ENCODE data around the gene ZNF648.
A peak's percentile ranks its signal among the peaks of the same experiment; 100 is the strongest.

The ZNF648 gene

GRCh38 chr1:182087719-182088350 is 26.3 kb upstream of the ZNF648 start:
- no peak overlapping the region for H3K4me3 ChIP-seq (ENCODE audit: low read depth, low read length)
- DNase-seq (ENCODE audit: low read depth, low spot score) = no peak
- ChIA-PET CTCF (interaction anchor here (1.7 to 12.3 kb wide), 2 partner anchors 55 to 310 kb away, joined by 8 to 205 read pairs; partner anchors contain the start of gene TEDDM1), POLR2A (no interaction called here)
- TF ChIP-seq CTCF (IDR thresholded peaks at IDR 0.05; ENCODE audit: insufficient read depth, low read length, missing control alignments) = no peak

- ChIA-PET POLR2A (no interaction called here), CTCF (interaction anchor here (1.7 to 12.3 kb wide), 2 partner anchors 56 to 311 kb away, joined by 8 to 205 read pairs; partner anchors contain the start of gene TEDDM1)
- TF ChIP-seq CTCF (IDR thresholded peaks at IDR 0.05; ENCODE audit: insufficient read depth, low read length, missing control alignments) = no peak
- H3K4me3 ChIP-seq (ENCODE audit: low read depth, low read length) = no peak overlapping the region
- no peak for DNase-seq (ENCODE audit: low read depth, low spot score)
Measured at GRCh38 chr1:182087304-182087703, 25.8 kb upstream of the ZNF648 start.

DNA sequence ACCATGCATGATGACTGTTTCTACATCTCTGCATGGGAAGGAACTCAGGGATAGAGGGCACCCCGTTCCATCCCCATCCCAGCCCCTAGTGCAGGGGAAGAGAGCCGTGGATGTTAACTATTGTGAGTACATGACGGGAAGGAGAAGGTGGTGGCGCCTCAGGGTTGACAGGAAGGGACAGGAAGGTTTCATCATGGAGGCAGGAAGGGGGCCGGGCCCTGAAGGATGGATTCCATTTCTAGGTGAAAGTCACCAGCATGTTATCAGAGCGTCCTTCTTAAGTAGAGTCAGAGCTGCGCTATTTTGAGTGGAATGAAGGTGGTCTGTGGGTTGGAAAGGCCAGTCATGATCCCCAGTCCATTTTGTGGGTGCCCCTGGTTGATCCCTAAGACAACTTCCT is 25.1 kb upstream of the ZNF648 start:
- CTCF ChIA-PET = interaction anchor here (2.7 to 12.3 kb wide), 3 partner anchors 57 to 311 kb away, joined by 18 to 205 read pairs (median 19); partner anchors contain the start of genes GLUL and TEDDM1
- no peak overlapping the region for H3K4me3 ChIP-seq (ENCODE audit: low read depth, low read length)
- POLR2A ChIA-PET = no interaction called here
- no peak for TF ChIP-seq CTCF (IDR thresholded peaks at IDR 0.05; ENCODE audit: insufficient read depth, low read length, missing control alignments)
- no peak for DNase-seq (ENCODE audit: low read depth, low spot score)

GRCh38 chr1:182086136-182086535 is 24.6 kb upstream of the ZNF648 start:
- no peak for TF ChIP-seq CTCF (IDR thresholded peaks at IDR 0.05; ENCODE audit: insufficient read depth, low read length, missing control alignments)
- DNase-seq (ENCODE audit: low read depth, low spot score) = no peak
- H3K4me3 ChIP-seq (ENCODE audit: low read depth, low read length) = no peak overlapping the region
- CTCF ChIA-PET = interaction anchor here (1.5 to 12.3 kb wide), 6 partner anchors 55 to 698 kb away, joined by 4 to 205 read pairs (median 12); partner anchors contain the start of genes GLUL and TEDDM1
- POLR2A ChIA-PET = no interaction called here

DNA sequence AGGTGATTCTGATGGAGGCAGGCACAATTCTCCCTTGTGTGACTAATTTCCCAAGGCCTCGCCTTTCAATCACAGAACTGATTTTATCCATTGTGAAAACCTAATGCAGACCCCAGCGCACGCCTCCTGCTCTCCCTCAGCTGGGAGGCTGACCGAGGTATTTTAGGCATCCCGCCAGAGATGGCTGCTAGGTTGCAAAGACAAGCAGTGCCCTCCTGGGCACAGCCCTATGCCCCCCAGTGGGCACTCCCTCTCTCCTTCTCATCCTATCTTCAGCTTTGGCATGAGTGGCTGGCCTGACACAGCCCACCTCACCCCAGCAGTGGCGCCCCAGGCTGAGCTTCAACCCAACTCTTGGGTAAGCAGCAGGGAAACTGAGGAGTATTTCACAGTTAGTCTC is 24.2 kb upstream of the ZNF648 start:
- CTCF ChIA-PET = interaction anchor here (1.1 to 12.3 kb wide), 11 partner anchors 9 to 699 kb away, joined by 3 to 205 read pairs (median 5); partner anchors contain the start of genes GLUL and TEDDM1
- no peak for TF ChIP-seq CTCF (IDR thresholded peaks at IDR 0.05; ENCODE audit: insufficient read depth, low read length, missing control alignments)
- H3K4me3 ChIP-seq (ENCODE audit: low read depth, low read length) = no peak overlapping the region
- DNase-seq (ENCODE audit: low read depth, low spot score) = no peak
- POLR2A ChIA-PET = no interaction called here

DNA sequence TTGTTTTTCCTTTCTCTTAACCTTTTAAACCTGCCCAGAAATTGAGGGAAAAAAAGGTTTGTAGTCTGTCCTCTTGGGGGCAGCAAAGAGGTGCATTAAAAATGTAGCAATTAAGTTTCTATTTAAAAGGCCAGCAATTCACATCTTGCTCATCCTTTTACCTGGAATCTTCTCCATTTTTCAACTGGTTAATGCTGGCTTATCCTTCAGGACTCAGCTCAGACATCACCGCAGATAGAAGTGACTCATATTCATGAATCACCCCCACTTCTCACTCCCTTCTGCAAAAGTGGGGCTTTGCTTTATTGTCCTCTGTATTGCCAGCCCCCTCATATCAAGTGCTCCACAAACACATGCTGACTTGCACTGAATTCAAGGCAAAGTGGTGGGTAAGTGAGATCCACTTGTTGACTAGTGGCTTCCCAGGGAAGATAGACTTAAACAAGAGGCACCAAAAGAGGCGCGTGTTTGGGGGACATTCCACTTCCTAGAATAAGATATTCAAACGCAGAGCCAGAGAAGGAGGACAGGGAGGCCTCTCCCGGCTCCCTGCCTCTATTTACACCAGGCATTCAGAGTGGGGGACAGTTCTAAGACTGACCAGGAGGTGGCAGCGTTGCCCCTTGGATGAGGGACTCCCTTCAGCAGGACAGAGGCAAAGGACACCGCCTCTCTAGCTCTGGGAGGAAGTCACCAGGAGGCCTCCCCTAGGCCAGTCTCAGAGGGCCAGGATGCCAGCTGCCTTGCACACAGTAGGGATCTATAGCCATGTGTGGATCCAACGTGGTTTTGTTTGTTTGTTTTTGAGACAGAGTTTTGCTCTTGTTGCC is 23.2 kb upstream of the ZNF648 start:
- DNase-seq (ENCODE audit: low read depth, low spot score) = no peak
- ChIA-PET CTCF (interaction anchor here (0.7 to 12.3 kb wide), 19 partner anchors 8 to 700 kb away, joined by 3 to 205 read pairs (median 5); partner anchors contain the start of genes GLUL and TEDDM1), POLR2A (interaction anchor here (1.0 kb wide), 1 partner anchor 307 kb away, joined by 3 read pairs; the partner anchor contains the start of gene GLUL)
- peak; percentile 80 for TF ChIP-seq CTCF (IDR thresholded peaks at IDR 0.05; ENCODE audit: insufficient read depth, low read length, missing control alignments)
- H3K4me3 ChIP-seq (ENCODE audit: low read depth, low read length) = no peak overlapping the region
